ENCODE results near the gene SERINC5.
"Not testable (repeated sequence)": the region's sequence is repeated elsewhere in the genome, so short reads cannot be mapped to it uniquely, and the experiment has no call there.

SERINC5 gene

DNA sequence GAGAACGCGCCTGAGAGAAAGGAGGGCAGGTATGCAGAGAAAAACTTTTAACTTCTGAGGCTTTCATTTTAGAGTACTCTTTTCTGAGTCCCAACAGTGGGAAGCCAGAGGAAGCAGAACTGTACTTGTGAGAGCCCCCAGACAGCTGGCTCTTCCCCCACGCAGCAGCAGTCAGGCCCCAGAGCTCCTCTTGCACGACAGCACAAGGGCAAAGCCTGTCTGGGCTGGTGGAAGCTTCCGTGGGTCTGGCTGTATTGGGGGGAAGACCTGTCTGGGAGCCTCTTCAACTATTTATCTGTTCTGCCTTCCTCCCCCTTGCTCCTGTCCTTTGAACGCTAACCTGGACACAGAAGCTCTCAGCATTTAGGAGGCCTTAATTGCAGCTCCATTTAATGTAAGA is 152.5 kb downstream of the SERINC5 start:
- DNase-seq (ENCODE audit: low read depth in 2 of 2) = no peak

DNA sequence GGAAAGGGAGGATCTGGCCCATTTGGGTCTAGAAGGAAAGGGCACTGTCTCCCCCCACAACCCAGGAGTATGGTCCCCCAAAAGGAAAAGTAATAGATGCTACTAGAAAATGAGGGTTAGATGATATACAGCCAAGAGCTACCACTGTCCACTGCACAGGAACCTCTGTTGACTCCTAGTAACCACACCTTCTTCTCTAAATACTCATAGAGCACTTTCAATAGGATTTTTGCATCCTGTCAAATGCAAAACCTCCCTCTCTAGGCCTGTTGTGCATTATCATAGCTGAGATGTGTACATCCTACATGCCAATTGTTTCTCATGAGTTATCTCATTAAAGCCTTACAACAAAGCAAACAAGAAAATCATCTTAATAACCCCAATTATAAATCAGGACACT is 153.9 kb downstream of the SERINC5 start:
- no peak for DNase-seq (ENCODE audit: low read depth in 2 of 2)

DNA sequence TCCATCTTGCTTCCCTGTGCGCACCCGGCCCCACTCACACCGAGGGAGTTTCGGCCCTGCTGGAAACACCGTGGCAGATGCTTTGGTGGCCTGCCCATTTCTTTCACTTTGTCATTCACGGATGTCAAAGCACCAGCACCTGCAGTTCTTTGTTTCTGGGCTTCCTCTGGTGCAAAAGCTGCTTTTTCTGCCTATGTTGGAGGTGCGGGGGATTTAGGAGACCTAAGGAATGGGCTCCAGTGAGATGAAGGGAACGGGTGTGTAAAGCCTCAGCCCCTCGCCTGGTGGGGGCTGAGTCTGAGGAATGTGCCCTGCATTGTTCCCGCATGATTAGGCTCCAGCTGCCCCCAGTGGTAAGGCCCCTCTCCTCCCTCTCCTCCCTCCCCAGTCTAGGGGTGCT is 158.4 kb downstream of the SERINC5 start:
- DNase-seq (ENCODE audit: low read depth in 2 of 2) = no peak

DNA sequence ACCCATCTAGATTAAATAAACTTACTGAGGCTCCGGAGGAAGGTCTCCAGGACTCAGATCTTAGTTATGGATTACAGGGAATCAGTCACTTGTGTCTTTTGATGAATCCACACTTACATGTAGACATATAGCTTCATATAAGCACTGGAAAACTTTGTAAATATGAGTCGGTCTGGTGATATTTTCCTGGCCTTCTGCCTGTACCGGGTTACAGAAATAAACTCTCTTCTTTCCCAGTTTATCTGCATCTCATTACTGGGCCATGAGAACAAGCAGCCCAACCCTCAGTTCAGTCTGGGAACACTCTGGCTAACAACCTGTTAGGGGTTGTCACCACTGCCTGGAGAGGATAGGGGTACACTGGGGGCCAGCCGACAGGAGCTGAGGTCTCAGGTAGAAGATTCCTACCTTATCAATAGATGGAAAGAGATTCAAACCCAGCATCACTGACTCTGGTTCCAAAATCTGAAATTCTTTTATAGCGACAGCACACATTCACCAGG is 161.6 kb downstream of the SERINC5 start:
- no peak for DNase-seq (ENCODE audit: low read depth in 2 of 2)

DNA sequence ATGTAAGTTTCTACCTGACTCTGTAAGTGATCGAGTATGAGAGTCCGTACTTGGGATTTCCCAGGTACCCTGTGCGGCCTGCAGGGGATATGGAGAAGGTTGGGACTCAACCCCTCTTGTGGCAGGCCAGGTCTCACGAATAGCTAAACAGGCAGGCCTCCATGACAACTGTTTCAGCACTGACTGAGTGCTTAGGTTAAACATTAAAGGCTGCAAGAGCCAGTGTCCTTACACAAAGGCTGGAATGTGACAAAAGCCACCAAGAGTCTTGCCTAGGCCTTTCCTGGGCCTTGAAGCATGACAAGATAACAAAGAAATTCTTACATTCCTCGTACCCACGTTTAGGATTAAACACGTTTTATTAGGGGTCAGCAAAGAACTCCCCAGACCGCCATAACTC is 162.1 kb downstream of the SERINC5 start:
- no peak for DNase-seq (ENCODE audit: low read depth in 2 of 2)

DNA sequence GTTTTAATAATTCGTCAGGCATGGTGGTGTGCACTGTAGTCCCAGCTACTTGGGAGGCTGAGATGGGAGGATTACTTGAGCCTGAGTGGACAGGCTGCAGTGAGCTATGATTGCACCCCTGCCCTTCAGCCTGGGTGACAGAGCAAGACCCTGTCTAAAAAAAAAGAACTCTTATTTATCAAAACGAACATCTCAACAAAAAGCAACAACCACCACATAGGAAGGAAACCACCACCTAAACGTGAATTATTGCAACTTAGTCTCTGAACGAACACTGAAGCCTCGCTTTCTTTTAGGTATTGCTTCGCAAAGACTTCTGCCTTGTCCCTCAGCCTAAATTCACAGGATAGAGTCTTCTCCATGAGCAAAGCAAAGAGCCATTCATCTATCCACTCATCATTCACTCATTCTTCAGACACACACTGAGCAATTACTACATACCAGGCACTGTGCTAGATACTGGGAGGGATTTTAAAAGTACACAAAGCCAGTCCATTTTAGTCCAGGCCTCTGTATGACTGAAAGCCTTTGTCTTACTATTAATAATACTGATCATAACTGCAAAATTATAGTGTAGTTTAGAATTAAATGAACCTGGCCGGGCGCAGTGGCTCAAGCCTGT is 163.3 kb downstream of the SERINC5 start:
- no peak for DNase-seq (ENCODE audit: low read depth in 2 of 2)

DNA sequence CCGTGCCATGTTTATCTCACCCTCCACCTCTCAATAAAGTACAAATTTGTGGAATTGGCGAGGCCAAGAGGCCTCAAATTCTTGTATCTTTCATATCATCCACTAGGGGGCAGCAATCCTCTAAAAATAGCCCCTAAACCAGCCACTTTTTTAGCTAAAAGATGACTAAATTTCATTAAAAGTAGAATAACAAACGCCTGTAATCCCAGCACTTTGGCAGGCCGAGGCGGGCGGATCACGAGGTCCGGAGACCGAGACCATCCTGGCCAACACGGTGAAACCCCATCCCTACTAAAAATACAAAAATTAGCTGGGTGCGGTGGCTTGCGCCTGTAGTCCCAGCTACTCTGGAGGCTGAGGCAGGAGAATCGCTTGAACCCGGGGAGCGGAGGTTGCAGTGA is 164.1 kb downstream of the SERINC5 start:
- not testable (repeated sequence) for DNase-seq (ENCODE audit: low read depth in 2 of 2)

DNA sequence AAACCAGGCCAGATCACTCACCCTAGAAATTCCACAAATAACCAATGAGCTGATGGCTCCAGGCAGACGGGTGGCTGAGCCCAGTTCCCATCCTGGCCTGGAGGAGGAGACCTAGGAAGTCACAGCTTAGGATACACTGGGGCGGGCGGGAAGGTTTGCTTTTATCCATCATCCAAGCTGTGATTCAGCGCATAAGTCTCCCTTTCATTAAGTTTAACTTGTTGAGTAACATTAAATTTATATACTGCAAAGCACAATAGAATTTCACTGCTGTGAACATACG is 165.0 kb downstream of the SERINC5 start:
- DNase-seq (ENCODE audit: low read depth in 2 of 2) = no peak

DNA sequence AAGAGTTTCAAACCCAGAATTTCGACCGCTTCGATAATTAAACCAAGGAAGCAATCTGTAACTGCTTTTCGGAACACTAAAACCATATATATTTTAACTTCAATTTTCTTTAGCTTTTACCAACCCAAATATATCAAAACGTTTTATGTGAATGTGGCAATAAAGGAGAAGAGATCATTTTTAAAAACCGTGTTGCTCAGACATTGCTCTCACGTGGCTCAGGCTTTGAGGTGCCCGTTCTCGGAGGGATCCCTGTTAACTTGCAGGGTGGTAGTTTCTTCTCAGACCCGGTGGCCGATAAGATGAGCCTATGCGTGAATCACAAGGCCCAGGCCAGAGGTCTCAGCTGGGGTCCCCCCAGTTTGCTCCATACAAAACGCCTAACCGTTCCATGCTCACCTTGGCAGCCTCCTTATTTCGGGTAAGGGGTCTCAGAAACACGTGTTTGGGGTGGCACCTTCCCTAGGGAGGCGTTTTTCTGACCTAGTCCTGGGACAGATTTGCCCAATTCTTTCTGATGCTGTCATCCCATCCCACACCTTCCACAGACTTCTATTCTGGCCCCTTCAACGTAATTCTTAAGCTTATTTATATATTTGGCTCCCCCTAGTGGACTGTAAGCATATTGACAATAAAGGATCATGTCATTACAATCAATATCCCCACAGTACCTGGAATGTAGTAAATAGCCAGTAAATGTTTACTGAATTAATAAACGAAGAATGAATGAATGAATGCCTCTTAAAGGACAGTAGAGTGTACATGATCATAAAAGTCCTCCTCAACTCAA is 172.6 kb downstream of the SERINC5 start:
- DNase-seq (ENCODE audit: low read depth in 2 of 2) = peak; percentile 51 to 52

DNA sequence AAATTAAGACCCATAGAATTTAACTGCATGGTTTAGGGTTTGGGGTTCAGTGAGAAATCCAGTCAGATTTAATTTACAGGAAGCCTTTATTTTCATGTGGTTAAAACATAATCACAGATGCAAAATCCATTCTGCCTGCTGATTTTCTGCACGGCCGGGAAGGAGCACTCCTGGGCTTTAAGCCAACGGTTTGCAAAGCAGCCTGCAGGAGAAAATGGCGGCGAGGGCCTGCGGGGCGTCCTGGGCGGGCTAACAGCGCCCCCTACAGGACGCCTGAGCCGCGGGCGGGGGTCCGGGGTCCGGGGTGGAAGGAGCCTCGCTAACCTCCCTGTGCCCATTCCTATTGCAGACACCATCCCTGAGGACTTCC is 173.1 kb downstream of the SERINC5 start:
- DNase-seq (ENCODE audit: low read depth in 2 of 2) = peak; percentile 53 to 55

DNA sequence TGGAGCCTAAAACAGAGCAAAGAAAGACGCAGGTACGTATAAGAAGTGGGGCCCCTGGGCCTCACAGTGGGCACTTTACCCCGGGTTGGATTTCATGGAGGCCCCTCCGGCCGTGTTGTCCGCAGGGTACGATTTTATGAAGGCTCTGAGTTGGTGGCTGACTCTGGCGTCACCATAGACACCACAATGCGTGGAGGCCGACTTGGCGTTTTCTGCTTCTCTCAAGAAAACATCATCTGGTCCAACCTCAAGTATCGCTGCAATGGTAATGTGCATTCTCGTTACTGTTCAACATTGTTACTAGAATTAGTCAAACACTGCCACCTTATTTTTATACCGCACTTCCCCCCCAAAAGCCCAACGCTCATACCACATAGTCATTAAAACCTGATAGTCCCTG is 173.6 kb downstream of the SERINC5 start:
- no peak for DNase-seq (ENCODE audit: low read depth in 2 of 2)

DNA sequence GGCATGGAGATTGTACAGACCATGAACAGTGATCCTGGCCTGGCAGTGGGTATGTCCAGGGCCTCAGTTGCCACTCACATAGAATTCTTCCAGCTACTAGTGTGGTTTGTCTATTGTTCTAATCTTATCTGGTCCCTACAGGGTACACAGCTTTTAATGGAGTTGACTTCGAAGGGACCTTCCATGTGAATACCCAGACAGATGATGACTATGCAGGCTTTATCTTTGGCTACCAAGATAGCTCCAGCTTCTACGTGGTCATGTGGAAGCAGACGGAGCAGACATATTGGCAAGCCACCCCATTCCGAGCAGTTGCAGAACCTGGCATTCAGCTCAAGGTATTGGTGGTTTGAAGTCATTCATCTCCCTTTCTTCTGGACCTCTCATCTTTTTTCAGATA is 176.9 kb downstream of the SERINC5 start:
- DNase-seq (ENCODE audit: low read depth in 2 of 2) = no peak

DNA sequence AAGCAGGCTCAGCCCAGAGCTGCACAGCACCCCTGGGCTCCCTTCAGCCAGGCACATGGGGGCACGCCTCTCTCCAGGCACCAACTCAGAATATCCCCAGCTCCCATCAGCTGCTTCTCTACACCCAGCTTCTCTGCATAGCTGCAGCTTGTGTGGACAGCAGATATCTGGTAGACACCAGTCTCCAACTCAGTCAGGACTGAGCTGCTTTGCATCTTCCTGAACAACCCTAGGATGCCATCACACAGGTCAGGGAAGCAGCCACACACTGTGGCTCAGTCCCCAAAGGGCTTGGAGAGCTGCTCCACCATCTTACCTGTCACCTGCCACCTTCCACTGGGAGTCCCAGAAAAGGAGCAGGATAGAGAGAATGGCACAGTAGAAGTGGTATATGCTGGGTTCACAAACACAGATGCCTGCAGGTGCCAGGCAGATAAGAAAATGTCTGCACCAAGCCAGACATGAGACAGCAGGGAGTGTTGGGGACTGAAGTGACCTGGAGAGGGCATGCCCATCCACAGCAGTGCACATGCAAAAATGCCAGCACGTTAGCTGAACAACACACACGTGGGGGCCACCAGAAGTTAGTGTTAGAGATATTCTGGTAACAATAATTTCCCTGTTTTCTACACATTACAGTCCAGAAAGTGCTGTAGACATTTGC is 178.7 kb downstream of the SERINC5 start:
- no peak for DNase-seq (ENCODE audit: low read depth in 2 of 2)

DNA sequence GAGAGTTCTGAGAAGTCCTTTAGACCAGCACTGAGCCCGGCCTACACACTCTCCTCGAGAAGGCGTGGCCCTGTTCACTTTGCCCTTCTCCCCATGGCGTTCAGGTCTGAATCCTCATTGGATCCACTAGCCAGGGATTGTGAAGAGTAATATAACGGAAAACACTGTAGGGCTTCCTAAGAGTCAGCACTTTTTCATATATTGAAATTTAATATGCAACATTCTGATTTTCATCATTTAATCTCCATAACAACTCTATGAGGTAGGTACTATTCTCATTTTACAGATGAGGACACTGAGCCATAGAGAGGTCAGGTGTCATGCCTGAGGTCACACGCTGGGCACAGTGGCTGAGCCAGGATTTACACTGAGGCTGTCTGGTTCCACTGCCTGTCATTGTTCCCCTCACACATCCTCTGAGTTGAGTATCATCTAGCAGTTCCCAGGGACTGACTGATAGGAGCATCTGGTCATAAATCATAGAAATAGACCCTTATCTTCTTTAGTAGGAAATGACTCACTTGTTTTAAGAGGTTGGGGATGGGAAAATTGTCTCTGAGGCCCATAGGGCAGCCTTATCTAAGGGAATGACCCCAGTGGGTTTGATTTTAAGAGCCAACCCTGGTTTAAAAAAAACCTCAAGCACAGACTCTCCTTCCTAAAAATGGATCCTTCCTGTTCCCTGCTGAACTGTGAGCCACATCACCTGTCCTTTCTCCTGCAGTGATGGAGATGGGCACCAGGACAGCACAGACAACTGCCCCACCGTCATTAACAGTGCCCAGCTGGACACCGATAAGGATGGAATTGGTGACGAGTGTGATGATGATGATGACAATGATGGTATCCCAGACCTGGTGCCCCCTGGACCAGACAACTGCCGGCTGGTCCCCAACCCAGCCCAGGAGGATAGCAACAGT is 179.5 kb downstream of the SERINC5 start:
- no peak for DNase-seq (ENCODE audit: low read depth in 2 of 2)

DNA sequence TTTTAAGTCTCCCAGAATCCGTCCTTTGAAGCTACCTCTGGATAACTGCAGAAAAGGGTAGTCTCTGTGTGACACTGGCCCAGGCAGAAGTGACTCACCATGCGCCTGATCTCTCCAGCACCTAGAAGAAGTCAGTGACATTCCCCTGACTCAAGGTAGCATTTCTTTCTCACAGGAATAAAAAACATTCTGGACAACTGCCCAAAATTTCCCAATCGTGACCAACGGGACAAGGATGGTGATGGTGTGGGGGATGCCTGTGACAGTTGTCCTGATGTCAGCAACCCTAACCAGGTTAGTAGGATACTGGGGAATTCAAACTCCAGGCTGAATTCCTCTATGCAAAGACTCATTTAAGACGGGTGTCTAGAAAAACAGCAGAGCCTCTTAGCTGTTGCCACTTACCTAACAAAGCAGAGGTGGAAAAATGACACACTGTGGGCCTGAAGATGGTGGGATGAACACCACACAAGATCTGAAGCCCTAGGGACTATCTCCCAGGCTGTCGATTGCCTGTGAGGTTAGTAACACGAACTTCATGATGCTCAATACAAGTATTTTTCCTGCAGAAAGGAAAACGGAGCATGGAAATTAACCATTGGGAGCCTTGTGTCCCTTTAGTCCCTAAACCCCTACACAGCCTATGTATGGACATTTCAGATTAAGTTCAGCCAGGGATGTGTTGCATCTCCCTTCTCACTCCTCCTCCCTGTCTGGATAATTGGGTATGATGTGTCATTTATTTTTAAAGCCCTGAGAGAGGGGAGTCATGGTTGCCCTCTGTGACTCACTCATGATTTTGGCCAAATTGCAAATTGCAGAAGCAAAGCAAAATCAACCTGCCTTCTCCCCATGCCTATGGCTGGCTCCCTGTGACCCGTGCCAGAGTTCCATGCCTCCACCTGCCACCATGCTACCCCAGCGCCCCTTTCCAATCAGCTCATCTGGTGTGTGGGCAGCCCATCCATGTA is 183.5 kb downstream of the SERINC5 start:
- no peak for DNase-seq (ENCODE audit: low read depth in 2 of 2)

DNA sequence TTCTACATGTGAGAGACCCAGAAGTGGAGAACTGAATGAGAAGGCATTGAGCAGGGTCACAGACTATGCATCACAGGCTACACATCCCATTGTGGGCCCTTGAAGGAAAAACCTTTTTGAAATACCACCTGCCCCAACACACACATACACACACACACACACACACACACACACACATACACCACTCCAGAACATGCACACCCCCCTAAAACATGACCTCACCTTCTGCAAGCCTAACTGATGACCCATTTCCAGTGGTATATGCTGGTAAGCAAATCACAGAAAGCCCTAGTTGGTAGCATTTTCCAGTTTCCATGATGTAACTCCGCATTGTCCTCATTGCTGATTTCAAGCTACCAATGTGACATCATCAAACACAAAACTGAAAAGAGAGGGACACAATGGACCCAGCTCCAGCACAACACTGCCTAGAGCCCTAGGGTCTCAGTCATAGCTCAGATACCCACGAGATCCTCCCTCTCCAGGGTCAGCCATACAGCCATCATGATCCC is 184.3 kb downstream of the SERINC5 start:
- DNase-seq (ENCODE audit: low read depth in 2 of 2) = no peak

DNA sequence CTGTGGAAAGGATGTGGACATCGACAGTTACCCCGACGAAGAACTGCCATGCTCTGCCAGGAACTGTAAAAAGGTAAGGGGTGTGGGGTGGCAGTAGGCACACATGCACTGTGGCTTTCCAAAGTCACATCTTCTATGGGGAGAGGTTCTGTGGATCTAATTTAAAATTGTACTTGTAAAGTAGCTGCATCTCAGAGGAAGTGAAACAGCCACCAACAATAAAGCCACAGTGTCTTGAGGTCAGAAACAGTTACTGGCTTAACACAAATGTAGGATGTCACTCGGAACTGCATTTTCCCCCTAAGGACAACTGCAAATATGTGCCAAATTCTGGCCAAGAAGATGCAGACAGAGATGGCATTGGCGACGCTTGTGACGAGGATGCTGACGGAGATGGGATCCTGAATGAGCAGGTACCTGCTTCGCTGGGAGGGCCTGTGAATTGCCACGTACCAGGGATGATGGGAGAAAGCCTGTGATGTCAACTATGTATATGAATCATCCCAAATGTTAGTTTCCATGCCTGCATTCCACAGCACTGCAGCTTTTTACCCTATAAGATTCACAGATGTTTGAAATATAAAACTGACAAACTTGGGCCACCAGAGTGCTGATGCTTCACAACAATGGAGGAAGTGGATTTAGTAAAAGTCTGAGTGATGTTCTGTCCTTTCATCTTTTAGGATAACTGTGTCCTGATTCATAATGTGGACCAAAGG is 185.4 kb downstream of the SERINC5 start:
- no peak for DNase-seq (ENCODE audit: low read depth in 2 of 2)

DNA sequence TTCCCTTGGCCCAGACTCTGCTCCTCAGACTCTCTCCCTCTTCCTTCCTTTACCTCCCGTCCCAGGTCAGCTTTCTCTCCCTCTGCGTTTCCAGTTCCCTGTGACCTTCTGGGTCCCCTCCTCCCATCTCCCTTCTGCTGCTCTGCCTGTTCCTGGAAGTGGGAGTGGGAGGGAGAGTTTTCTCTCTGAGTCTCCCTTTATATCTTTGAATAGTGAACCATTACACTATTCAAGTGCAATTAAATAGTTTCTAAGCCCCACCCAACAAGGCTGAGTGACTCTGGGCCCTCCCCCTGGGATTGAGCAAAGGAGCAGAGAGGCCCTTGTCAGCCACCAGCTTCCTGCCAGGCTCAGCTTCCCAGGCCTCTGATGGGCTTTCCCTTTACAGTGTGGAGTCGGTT is 185.9 kb downstream of the SERINC5 start:
- no peak for DNase-seq (ENCODE audit: low read depth in 2 of 2)

DNA sequence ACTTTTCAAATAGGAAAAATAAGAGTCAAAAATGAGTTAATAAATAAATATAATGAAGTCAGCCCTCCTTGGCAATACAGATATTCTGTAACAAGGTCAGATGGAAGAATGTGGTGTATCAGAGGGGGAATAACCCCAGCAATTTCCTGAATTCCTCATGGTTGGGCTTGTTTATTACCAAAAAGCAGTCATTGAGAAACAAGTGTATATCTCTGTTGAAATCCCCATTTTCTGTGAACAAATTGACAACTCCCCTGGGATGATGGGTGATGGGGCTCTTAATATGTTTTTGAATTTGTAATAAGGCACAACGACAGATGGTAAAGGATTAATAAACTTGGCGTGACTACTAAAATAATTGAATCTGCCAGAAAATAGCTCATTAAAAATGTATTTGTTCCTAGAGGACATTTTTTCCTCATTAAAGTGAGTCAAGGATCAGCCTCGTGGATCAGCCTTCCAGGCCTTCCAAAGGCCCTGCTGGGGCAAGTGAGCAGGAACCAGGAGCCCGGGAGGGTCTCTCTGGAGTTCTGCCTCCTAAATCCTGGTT is 186.5 kb downstream of the SERINC5 start:
- DNase-seq (ENCODE audit: low read depth in 2 of 2) = no peak

DNA sequence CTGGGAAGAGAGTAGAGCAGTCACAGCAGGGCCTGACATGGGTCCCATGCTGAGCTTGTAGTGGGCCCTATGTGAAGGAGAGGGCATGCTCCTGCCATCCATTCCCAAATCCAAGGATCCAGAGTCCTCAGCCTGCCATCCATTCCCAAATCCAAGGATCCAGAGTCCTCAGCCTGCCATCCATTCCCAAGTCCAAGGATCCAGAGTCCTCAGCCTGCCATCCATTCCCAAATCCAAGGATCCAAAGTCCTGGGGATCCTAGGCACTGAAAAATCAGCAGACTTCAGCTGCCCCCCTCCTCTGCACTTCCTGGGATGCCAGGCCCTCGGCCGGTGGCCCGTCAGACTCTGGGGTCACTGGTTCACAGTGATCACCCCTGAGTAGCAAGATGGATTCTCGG is 187.1 kb downstream of the SERINC5 start:
- DNase-seq (ENCODE audit: low read depth in 2 of 2) = no peak

Measured in fibroblast of skin of left biceps (primary cell).